KBM-7 (cell line): ENCODE data around the gene ZBTB40.

Source experiments
- DNase-seq: peaks from one replicate; pipeline ENCODE4 v3.0.0-alpha.2; 2015
- in situ Hi-C: fragments of 300-500 bp; cut with MboI; formaldehyde crosslinking; loops from 2 replicates; pipeline ENCODE4 v1.14.3; 2020; ENCODE audit warnings: low sequenced_read_pairs, low pct_unique_long_range_greater_than_20kb, mixed read lengths

ZBTB40 gene

GRCh38 chr1:22524481-22524880 lies 72.8 kb downstream of the ZBTB40 start:
- in situ Hi-C loops = no loop called here
- DNase-seq = peak; percentile 20

- in situ Hi-C loops = no loop called here
- no peak for DNase-seq
Observed at GRCh38 chr1:22525211-22525610, 73.6 kb downstream of the ZBTB40 start.

- DNase-seq = no peak
- in situ Hi-C loops = no loop called here
Observed at GRCh38 chr1:22525646-22526045, 74.0 kb downstream of the ZBTB40 start.

- in situ Hi-C loops = no loop called here
- DNase-seq = no peak
Observed at GRCh38 chr1:22526098-22526497, 74.4 kb downstream of the ZBTB40 start.

GRCh38 chr1:22526677-22527076 lies 75.0 kb downstream of the ZBTB40 start:
- in situ Hi-C loops = no loop called here
- DNase-seq = no peak

- no peak for DNase-seq
- in situ Hi-C loops = no loop called here
Observed at GRCh38 chr1:22527122-22527521, 75.5 kb downstream of the ZBTB40 start.

- in situ Hi-C loops = no loop called here
Observed at GRCh38 chr1:22527555-22528296, 76.1 kb downstream of the ZBTB40 start.

GRCh38 chr1:22528451-22528850 lies 76.8 kb downstream of the ZBTB40 start:
- DNase-seq = no peak
- in situ Hi-C loops = no loop called here

More at GRCh38 chr1:22527555-22528296, 76.1 kb downstream of the ZBTB40 start:
- no peak for DNase-seq

GRCh38 chr1:22529901-22530621 lies 78.4 kb downstream of the ZBTB40 start:
- in situ Hi-C loops = no loop called here
- no peak for DNase-seq

GRCh38 chr1:22530715-22531114 lies 79.1 kb downstream of the ZBTB40 start:
- in situ Hi-C loops = no loop called here
- no peak for DNase-seq

GRCh38 chr1:22531251-22531650 lies 79.6 kb downstream of the ZBTB40 start:
- in situ Hi-C loops = no loop called here
- DNase-seq = no peak

- in situ Hi-C loops = no loop called here
- no peak for DNase-seq
Observed at GRCh38 chr1:22533244-22533895, 81.7 kb downstream of the ZBTB40 start.

GRCh38 chr1:22534951-22535350 lies 83.3 kb downstream of the ZBTB40 start:
- in situ Hi-C loops = no loop called here
- no peak for DNase-seq

GRCh38 chr1:22535399-22535798 lies 83.7 kb downstream of the ZBTB40 start:
- in situ Hi-C loops = no loop called here
- no peak for DNase-seq

- in situ Hi-C loops = no loop called here
- no peak for DNase-seq
Observed at GRCh38 chr1:22536506-22536905, 84.9 kb downstream of the ZBTB40 start.

GRCh38 chr1:22537441-22538139 lies 85.9 kb downstream of the ZBTB40 start:
- no peak for DNase-seq
- in situ Hi-C loops = no loop called here

GRCh38 chr1:22539510-22540118 lies 88.0 kb downstream of the ZBTB40 start:
- in situ Hi-C loops = no loop called here
- DNase-seq = no peak

GRCh38 chr1:22540337-22540736 lies 88.7 kb downstream of the ZBTB40 start:
- no peak for DNase-seq
- in situ Hi-C loops = no loop called here

GRCh38 chr1:22542886-22543285 lies 91.2 kb downstream of the ZBTB40 start:
- in situ Hi-C loops = no loop called here
- DNase-seq = no peak
